Tibial nerve (tissue), 4 donors: ENCODE results near the gene SIX5. TPM values are rescaled to one million over a fixed set of nuclear protein-coding genes. Genes with fewer than 3 reads are reported as not detected.

ENCODE experiments used
- DNase-seq, 2 donors: peaks; one replicate each; pipeline ENCODE4 v3.0.0-alpha.2; 2019; ENCODE audit warnings: low spot score in 2 of 2
- H3K27ac ChIP-seq, 4 donors: fragments of 200-600 bp; sonication (generic) in 3 of 4; one replicate each; pipeline ENCODE4 v1.5.1; 2017 to 2019; ENCODE audit warnings: mild to moderate bottlenecking in 1 of 4
- H3K27me3 ChIP-seq, 2 donors: fragments of 200-600 bp; sonication (generic) in 1 of 2; one replicate each; pipeline versions ENCODE4 v1.5.1 to v1.6.0; 2017 to 2019
- H3K36me3 ChIP-seq, 3 donors: fragments of 200-600 bp; sonication (generic); one replicate each; pipeline ENCODE4 v1.5.1; 2018 to 2019
- H3K4me1 ChIP-seq, 4 donors: fragments of 200-600 bp; sonication (generic) in 3 of 4; one replicate each; pipeline ENCODE4 v1.5.1; 2017 to 2019
- H3K4me3 ChIP-seq, 4 donors: fragments of 200-600 bp; sonication (generic) in 3 of 4; one replicate each; pipeline ENCODE4 v1.5.1; 2017 to 2019; ENCODE audit warnings: mild to moderate bottlenecking in 1 of 4, moderate library complexity in 1 of 4
- H3K9me3 ChIP-seq, 4 donors: fragments of 200-600 bp; sonication (generic) in 3 of 4; one replicate each; pipeline ENCODE4 v1.5.1; 2017 to 2019
- EP300 ChIP-seq, 2 donors: sonication (generic); formaldehyde crosslinking; IDR thresholded peaks; one replicate each; pipeline ENCODE4 v1.6.1; 2017; ENCODE audit warnings: antibody characterized with exemption in 2 of 2, mild to moderate bottlenecking in 1 of 2
- POLR2A ChIP-seq, 2 donors: fragments of 450-650 bp; IDR thresholded peaks; one replicate each; pipeline ENCODE4 v1.6.1; 2017; ENCODE audit warnings: antibody characterized with exemption in 2 of 2, mild to moderate bottlenecking in 2 of 2, moderate library complexity in 2 of 2
- WGBS, 2 donors: methylation state at CpG; one replicate each; pipeline ENCODE4 v1.1.5; 2018; 5-methylcytosine and 5-hydroxymethylcytosine counted together
- total RNA-seq, 4 donors: library from RNA; depleted of rRNA; stranded (reverse); fragments of >200 nt; gene quantifications; one replicate each; pipeline ENCODE4 v1.1.0, GENCODE V29; 2016
- TF ChIP-seq, protein P1 (sequence below), 5 experiments: fragments of 200-600 bp in 3 of 5; fragments of 450-650 bp in 2 of 5; sonication (generic) in 3 of 5; IDR thresholded peaks; one replicate each; pipeline ENCODE4 v1.5.1; 2016 to 2019; ENCODE audit warnings: antibody characterized with exemption in 5 of 5, mild to moderate bottlenecking in 3 of 5, moderate library complexity in 2 of 5

The SIX5 gene
- total RNA-seq, 4 donors from 2014 or later, result 21.0 to 31.0 (median 22.9) TPM

GRCh38 chr19:45761714-45762113, 7.3 kb downstream of the SIX5 start:
- Histone ChIP-seq H3K27me3 (no peaks in the 10 kb centered on the region), H3K36me3 (peaks cover 0 to 9% (median 0%) of the 10 kb centered on the region in 3 donors), H3K4me3 (no peak overlapping the region), H3K4me1 (peaks cover 0 to 34% (median 27%) of the 10 kb centered on the region in 4 donors), H3K27ac (no peak overlapping the region), H3K9me3 (no peaks in the 10 kb centered on the region)
- WGBS, 2 donors, result 74 to 87% methylated on average over 13 to 16 of the region's 17 CpGs
- no peak for DNase-seq
- TF ChIP-seq, protein P1, sequence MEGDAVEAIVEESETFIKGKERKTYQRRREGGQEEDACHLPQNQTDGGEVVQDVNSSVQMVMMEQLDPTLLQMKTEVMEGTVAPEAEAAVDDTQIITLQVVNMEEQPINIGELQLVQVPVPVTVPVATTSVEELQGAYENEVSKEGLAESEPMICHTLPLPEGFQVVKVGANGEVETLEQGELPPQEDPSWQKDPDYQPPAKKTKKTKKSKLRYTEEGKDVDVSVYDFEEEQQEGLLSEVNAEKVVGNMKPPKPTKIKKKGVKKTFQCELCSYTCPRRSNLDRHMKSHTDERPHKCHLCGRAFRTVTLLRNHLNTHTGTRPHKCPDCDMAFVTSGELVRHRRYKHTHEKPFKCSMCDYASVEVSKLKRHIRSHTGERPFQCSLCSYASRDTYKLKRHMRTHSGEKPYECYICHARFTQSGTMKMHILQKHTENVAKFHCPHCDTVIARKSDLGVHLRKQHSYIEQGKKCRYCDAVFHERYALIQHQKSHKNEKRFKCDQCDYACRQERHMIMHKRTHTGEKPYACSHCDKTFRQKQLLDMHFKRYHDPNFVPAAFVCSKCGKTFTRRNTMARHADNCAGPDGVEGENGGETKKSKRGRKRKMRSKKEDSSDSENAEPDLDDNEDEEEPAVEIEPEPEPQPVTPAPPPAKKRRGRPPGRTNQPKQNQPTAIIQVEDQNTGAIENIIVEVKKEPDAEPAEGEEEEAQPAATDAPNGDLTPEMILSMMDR (IDR thresholded peaks at IDR 0.05), result no peak
- TF ChIP-seq POLR2A (IDR thresholded peaks at IDR 0.05) (no peak), EP300 (IDR thresholded peaks at IDR 0.05) (no peak)

DNA sequence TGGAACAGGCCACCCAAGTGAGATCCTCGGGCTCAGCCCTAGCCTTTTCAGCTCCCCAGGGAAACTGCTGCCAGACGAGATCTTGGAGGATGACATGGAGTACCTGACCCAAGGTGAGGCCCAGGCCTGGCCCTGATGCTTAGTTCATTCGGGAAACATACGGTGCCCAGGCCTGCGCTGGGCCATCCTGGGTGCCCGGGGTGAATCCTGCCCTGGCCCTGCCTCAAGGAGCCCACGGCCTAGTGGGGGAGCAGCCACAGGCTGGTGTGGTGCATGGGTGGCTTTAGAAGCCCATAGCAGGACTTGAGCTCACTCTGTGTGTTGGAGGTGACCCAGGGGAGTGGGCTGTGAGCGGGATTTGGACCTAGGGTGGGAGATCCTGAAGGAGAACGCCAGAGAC, 10.1 kb downstream of the SIX5 start:
- H3K27me3 ChIP-seq, result no peaks in the 10 kb centered on the region
- WGBS, 2 donors, result 83 to 90% methylated on average over 7 to 9 of the region's 9 CpGs
- no peak overlapping the region for H3K4me3 ChIP-seq
- peaks cover 0 to 6% (median 3%) of the 10 kb centered on the region in 4 donors for H3K4me1 ChIP-seq
- no peak overlapping the region for H3K27ac ChIP-seq
- H3K9me3 ChIP-seq, result no peaks in the 10 kb centered on the region
- no peaks in the 10 kb centered on the region for H3K36me3 ChIP-seq
- TF ChIP-seq, protein P1 (IDR thresholded peaks at IDR 0.05), result no peak
- TF ChIP-seq POLR2A (IDR thresholded peaks at IDR 0.05), result no peak
- TF ChIP-seq EP300 (IDR thresholded peaks at IDR 0.05), result no peak
- DNase-seq, result no peak

DNA sequence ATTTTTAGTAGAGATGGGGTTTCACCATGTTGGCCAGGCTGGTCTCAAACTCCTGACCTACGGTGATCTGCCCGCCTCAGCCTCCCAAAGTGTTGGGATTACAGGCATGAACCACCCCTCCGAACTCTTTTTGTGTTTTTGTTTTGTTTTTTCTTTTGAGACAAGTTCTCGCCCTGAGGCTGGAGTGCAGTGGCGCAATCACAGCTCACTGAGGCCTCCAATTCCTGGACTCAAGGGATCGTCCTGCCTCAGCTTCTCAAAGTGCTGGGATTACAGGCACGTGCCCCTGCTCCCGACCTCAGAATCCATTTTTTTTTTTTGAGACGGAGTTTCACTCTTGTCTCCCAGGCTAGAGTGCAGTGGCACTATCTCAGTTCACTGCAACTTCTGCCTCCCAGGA, 11.4 kb downstream of the SIX5 start:
- H3K4me3 ChIP-seq, result no peak overlapping the region
- H3K36me3 ChIP-seq, result no peaks in the 10 kb centered on the region
- DNase-seq, result no peak
- no peaks in the 10 kb centered on the region for H3K9me3 ChIP-seq
- WGBS, 2 donors, result 75 to 76% methylated on average over 9 of the region's 9 CpGs
- TF ChIP-seq POLR2A (IDR thresholded peaks at IDR 0.05) (no peak), EP300 (IDR thresholded peaks at IDR 0.05) (no peak)
- TF ChIP-seq, protein P1 (IDR thresholded peaks at IDR 0.05), result no peak
- no peaks in the 10 kb centered on the region for H3K4me1 ChIP-seq
- no peaks in the 10 kb centered on the region for H3K27me3 ChIP-seq
- H3K27ac ChIP-seq, result no peak overlapping the region

DNA sequence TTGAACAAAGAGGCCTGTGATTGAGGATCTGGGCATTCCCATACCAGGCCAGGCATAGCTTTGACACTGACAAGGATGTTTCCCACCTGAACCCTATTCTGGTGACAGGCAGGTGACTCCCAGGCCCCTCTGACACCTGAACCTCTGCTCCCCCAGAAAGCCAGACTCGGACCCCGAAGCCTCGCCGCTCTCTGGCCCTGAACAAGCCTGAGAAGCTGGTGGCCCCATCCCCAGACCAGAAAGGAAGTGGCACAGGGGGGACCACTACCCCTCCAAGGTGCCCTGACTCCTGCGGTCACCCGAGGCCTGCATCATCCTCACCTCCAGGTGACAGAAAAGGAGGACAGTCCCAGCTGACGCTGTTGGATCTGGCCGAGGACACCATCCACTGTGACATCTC, 14.7 kb downstream of the SIX5 start:
- H3K27me3 ChIP-seq, result no peaks in the 10 kb centered on the region
- TF ChIP-seq EP300 (IDR thresholded peaks at IDR 0.05), result no peak
- TF ChIP-seq, protein P1 (IDR thresholded peaks at IDR 0.05), result no peak
- TF ChIP-seq POLR2A (IDR thresholded peaks at IDR 0.05), result no peak
- H3K4me3 ChIP-seq, result no peak overlapping the region
- 94 to 98% methylated on average over 4 to 8 of the region's 8 CpGs for WGBS, 2 donors
- no peaks in the 10 kb centered on the region for H3K9me3 ChIP-seq
- H3K27ac ChIP-seq, result no peak overlapping the region
- no peak for DNase-seq
- H3K4me1 ChIP-seq, result no peaks in the 10 kb centered on the region
- no peaks in the 10 kb centered on the region for H3K36me3 ChIP-seq

DNA sequence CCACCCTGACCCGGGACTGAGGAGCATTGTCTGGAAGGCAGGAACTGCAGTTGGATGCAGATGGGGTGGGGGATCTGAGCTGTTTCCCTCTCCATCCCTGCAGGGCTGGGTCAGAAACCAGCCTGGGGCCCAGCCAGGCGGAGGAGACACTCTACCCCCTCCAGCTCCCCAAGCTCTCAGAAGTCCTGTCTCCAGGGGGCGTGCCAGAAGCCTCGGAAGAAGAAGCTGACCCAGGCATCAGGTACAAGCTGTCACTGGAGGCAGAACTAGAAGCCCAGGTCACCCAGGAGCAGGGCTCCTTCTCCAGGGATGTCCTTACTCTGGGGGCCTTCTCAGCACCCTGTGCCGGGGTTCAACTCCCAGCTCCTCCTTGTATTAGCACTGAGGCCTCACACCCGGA, 15.5 kb downstream of the SIX5 start:
- 41 to 55% methylated on average over 4 to 6 of the region's 6 CpGs for WGBS, 2 donors
- no peak for DNase-seq
- TF ChIP-seq, protein P1 (IDR thresholded peaks at IDR 0.05), result no peak
- no peak for TF ChIP-seq POLR2A (IDR thresholded peaks at IDR 0.05)
- no peak for TF ChIP-seq EP300 (IDR thresholded peaks at IDR 0.05)
- Histone ChIP-seq H3K27me3 (no peaks in the 10 kb centered on the region), H3K9me3 (no peaks in the 10 kb centered on the region), H3K27ac (no peak overlapping the region), H3K4me3 (no peak overlapping the region), H3K36me3 (no peaks in the 10 kb centered on the region), H3K4me1 (no peaks in the 10 kb centered on the region)
